GM23338 (cell line): Measurements from ENCODE around the gene CEBPB. TPM values are rescaled to one million over a fixed set of nuclear protein-coding genes. Genes with fewer than 3 reads are reported as not detected.

Experiments
- ATAC-seq: fragments of 200-7000 bp; cut with Tn5 transposase; 3 replicates; pipeline ENCODE4 v1.9.1; 2020
- DNase-seq: peaks from one replicate; pipeline ENCODE4 v3.0.0-alpha.2; 2015; ENCODE audit warnings: low spot score
- H2AFZ ChIP-seq: fragments of 200-600 bp; sonication (generic); 2 replicates; pipeline ENCODE4 v1.8.0; 2016; ENCODE audit warnings: antibody characterized with exemption, mild to moderate bottlenecking, moderate library complexity
- H3F3A ChIP-seq: fragments of 200-600 bp; sonication (generic); replicated peaks from 2 replicates; pipeline ENCODE4 v1.8.0; 2017; ENCODE audit warnings: antibody characterized with exemption, mixed run types, low read depth
- H3K27ac ChIP-seq: fragments of 200-600 bp; sonication (generic); 2 replicates; pipeline ENCODE4 v1.6.1; 2016; ENCODE audit warnings: low read depth
- H3K27me3 ChIP-seq: fragments of 200-600 bp; sonication (generic); 2 replicates; pipeline ENCODE4 v1.8.0; 2016; ENCODE audit warnings: mild to moderate bottlenecking, mixed run types, moderate library complexity; ENCODE audit not compliant: insufficient read depth
- H3K36me3 ChIP-seq: fragments of 200-600 bp; sonication (generic); 2 replicates; pipeline ENCODE4 v1.8.0; 2016; ENCODE audit warnings: mild to moderate bottlenecking; ENCODE audit not compliant: insufficient read depth
- H3K4me1 ChIP-seq: fragments of 200-600 bp; sonication (generic); 2 replicates; pipeline ENCODE4 v1.8.0; 2016; ENCODE audit warnings: mild to moderate bottlenecking, moderate library complexity; ENCODE audit not compliant: insufficient read depth
- H3K4me2 ChIP-seq: fragments of 200-600 bp; sonication (generic); 2 replicates; pipeline ENCODE4 v1.7.1; 2017; ENCODE audit warnings: mixed run types
- H3K4me3 ChIP-seq: fragments of 200-600 bp; sonication (generic); 2 replicates; pipeline ENCODE4 v1.6.1; 2016; ENCODE audit warnings: mixed run types
- H3K79me2 ChIP-seq: fragments of 200-600 bp; sonication (generic); replicated peaks from 2 replicates; pipeline ENCODE4 v1.8.0; 2017; ENCODE audit warnings: mild to moderate bottlenecking; ENCODE audit not compliant: insufficient read depth
- H3K9me2 ChIP-seq: fragments of 200-600 bp; sonication (generic); 2 replicates; pipeline ENCODE4 v1.8.0; 2017; ENCODE audit not compliant: insufficient read depth
- H4K20me1 ChIP-seq: fragments of 200-600 bp; sonication (generic); replicated peaks from 2 replicates; pipeline ENCODE4 v1.8.0; 2017; ENCODE audit warnings: mild to moderate bottlenecking; ENCODE audit not compliant: insufficient read depth
- H3K27ac Mint-ChIP-seq: 2 replicates; pipeline ENCODE4 v1.8.0; 2020; ENCODE audit warnings: inconsistent platforms, mild to moderate bottlenecking, moderate library complexity, mixed read lengths
- H3K27me3 Mint-ChIP-seq: 3 replicates; pipeline ENCODE4 v1.8.0; 2022; ENCODE audit warnings: low read depth, mild to moderate bottlenecking, moderate library complexity, mixed read lengths, inconsistent platforms; ENCODE audit not compliant: insufficient read depth, poor library complexity
- H3K36me3 Mint-ChIP-seq: 3 replicates; pipeline ENCODE4 v1.8.0; 2021; ENCODE audit warnings: low read depth, mild to moderate bottlenecking, inconsistent platforms, moderate library complexity, mixed read lengths
- H3K4me1 Mint-ChIP-seq: 3 replicates; pipeline ENCODE4 v1.8.0; 2020; ENCODE audit warnings: mild to moderate bottlenecking, inconsistent platforms, mixed read lengths
- H3K4me3 Mint-ChIP-seq: 3 replicates; pipeline ENCODE4 v1.8.0; 2021; ENCODE audit warnings: moderate library complexity, mild to moderate bottlenecking, inconsistent platforms, mixed read lengths
- H3K9me3 Mint-ChIP-seq: 3 replicates; pipeline ENCODE4 v1.8.0; 2020; ENCODE audit warnings: moderate library complexity, mild to moderate bottlenecking, inconsistent platforms, mixed read lengths
- CREB1 ChIP-seq: fragments of 250-450 bp; sonication (Bioruptor Pico); IDR thresholded peaks from 2 replicates; pipeline ENCODE4 v1.5.0; 2020; ENCODE audit warnings: low read depth, mild to moderate bottlenecking, moderate library complexity
- CTCF ChIP-seq, 2 experiments: fragments of 200-600 bp in 1 of 2; sonication (generic) in 1 of 2; conservative IDR thresholded peaks; 2 replicates each; pipeline versions ENCODE4 v1.5.1 to v1.6.1; 2016 to 2017; ENCODE audit warnings: antibody characterized with exemption in 2 of 2, low read depth in 2 of 2, mild to moderate bottlenecking in 2 of 2, moderate library complexity in 1 of 2
- ETS1 ChIP-seq: IDR thresholded peaks from 2 replicates; pipeline ENCODE4 v1.6.1; 2016; ENCODE audit warnings: antibody characterized with exemption
- EZH2 ChIP-seq: fragments of 200-600 bp; sonication (generic); IDR thresholded peaks from one replicate; pipeline ENCODE4 v1.8.0; 2017; ENCODE audit warnings: antibody characterized with exemption, mild to moderate bottlenecking, low read depth; ENCODE audit not compliant: unreplicated experiment
- EZH2phosphoT487 ChIP-seq: fragments of 200-600 bp; sonication (generic); IDR thresholded peaks from one replicate; pipeline ENCODE4 v1.8.1; 2018; ENCODE audit warnings: antibody characterized with exemption; ENCODE audit not compliant: unreplicated experiment
- JUNB ChIP-seq: IDR thresholded peaks from one replicate; pipeline ENCODE4 v1.6.1; 2016; ENCODE audit warnings: antibody characterized with exemption; ENCODE audit not compliant: unreplicated experiment
- NANOG ChIP-seq: IDR thresholded peaks from 2 replicates; pipeline ENCODE4 v1.6.1; 2016; ENCODE audit warnings: antibody characterized with exemption, borderline replicate concordance
- POLR2AphosphoS5 ChIP-seq: IDR thresholded peaks from 2 replicates; pipeline ENCODE4 v1.6.1; 2016; ENCODE audit warnings: antibody characterized with exemption, low read depth
- REST ChIP-seq: IDR thresholded peaks from one replicate; pipeline ENCODE4 v1.6.1; 2018; ENCODE audit warnings: antibody characterized with exemption; ENCODE audit not compliant: unreplicated experiment
- STAT1 ChIP-seq: IDR thresholded peaks from one replicate; pipeline ENCODE4 v1.6.1; 2016; ENCODE audit warnings: antibody characterized with exemption; ENCODE audit not compliant: unreplicated experiment
- ZNF114 ChIP-seq: fragments of 250-450 bp; sonication (Bioruptor Pico); IDR thresholded peaks from 2 replicates; pipeline ENCODE4 v1.5.0; 2020; ENCODE audit warnings: mild to moderate bottlenecking, moderate library complexity
- ZNF331 ChIP-seq: fragments of 250-450 bp; sonication (Bioruptor Pico); IDR thresholded peaks from 2 replicates; pipeline ENCODE4 v1.5.0; 2020; ENCODE audit warnings: low read depth, mild to moderate bottlenecking, moderate library complexity
- ZNF462 ChIP-seq: fragments of 250-450 bp; sonication (Bioruptor Pico); IDR thresholded peaks from 2 replicates; pipeline ENCODE4 v1.5.0; 2020; ENCODE audit warnings: mild to moderate bottlenecking, moderate library complexity
- polyA plus RNA-seq: library from polyadenylated mRNA; unstranded; fragments of >200 nt; fragmentation: Nextera tagmentation; extraction: Ambion mirVana; gene quantifications from 2 replicates; pipeline ENCODE4 v1.2.1, GENCODE V29; 2016
- total RNA-seq: library from RNA; depleted of rRNA; stranded (reverse); fragments of >200 nt; shearing (Covaris generic); gene quantifications from 2 replicates; pipeline ENCODE4 v1.2.3, GENCODE V29; 2014

The CEBPB gene
- total and polyA plus RNA-seq, 2 experiments from 2014 or later: 20.6 to 25.4 TPM

- Histone ChIP-seq H3K27me3 (no peaks in the 10 kb centered on the region), H3K27ac (no peak overlapping the region), H3K9me2 (no peaks in the 10 kb centered on the region), H3K4me1 (no peaks in the 10 kb centered on the region), H2AFZ (no peak overlapping the region), H3K4me2 (no peak overlapping the region), H4K20me1 (no peaks in the 10 kb centered on the region), H3K4me3 (no peak overlapping the region), H3K36me3 (no peaks in the 10 kb centered on the region), H3F3A (no peaks in the 10 kb centered on the region), H3K79me2 (no peaks in the 10 kb centered on the region)
- DNase-seq (no peak), ATAC-seq (no peak)
- Mint-ChIP-seq H3K4me3 (no peak overlapping the region), H3K9me3 (peaks cover 20% of the 10 kb centered on the region), H3K36me3 (peaks cover 9% of the 10 kb centered on the region; the same call in 2 of the 3 replicates), H3K27me3 (no peaks in the 10 kb centered on the region), H3K4me1 (no peaks in the 10 kb centered on the region), H3K27ac (no peak overlapping the region)
- TF ChIP-seq POLR2AphosphoS5 (no peak), ZNF114 (CRISPR knock-in tag) (no peak), EZH2 (no peak), ETS1 (no peak), ZNF331 (CRISPR knock-in tag) (no peak), EZH2phosphoT487 (no peak), REST (no peak), CREB1 (CRISPR knock-in tag) (no peak), NANOG (no peak), CTCF (conservative IDR thresholded peaks at IDR 0.05; ENCODE audit: low read depth in 2 of 2) (no peak), JUNB (no peak), ZNF462 (CRISPR knock-in tag) (no peak), STAT1 (no peak)
Observed at GRCh38 chr20:50207026-50207425, 16.4 kb downstream of the CEBPB start.
